NCI-H345 treated with DMSO at 0.1 percent for 48 hours (cell line): Measurements from ENCODE around the gene PARP14.
"Not testable (repeated sequence)": the region's sequence is repeated elsewhere in the genome, so short reads cannot be mapped to it uniquely, and the experiment has no call there.

Source experiments
- DNase-seq: peaks from one replicate; lab custom pipeline; 2025; ENCODE audit not compliant: unreplicated experiment; lab: John Stamatoyannopoulos, UW

PARP14 gene

DNA sequence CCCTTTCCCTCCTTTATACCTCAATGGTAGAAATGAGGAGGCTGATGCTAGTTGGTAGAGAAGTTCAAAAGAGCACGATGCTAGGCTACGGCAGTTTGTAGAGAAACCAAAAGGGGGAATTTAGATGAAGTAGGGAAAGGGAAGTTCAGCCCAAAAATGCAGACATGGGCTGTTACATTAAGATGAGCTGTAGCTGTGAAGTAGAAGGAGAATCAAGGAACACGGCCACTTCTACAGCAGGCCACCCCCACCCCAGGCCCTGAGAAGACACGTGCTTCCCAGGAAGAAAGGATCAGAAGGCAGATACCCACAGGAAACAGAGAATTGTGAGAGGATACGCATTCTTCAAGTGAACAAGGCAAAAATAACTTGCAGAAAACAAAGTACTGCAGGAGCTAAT, 2.1 kb upstream of the PARP14 start:
- no peak for DNase-seq

DNA sequence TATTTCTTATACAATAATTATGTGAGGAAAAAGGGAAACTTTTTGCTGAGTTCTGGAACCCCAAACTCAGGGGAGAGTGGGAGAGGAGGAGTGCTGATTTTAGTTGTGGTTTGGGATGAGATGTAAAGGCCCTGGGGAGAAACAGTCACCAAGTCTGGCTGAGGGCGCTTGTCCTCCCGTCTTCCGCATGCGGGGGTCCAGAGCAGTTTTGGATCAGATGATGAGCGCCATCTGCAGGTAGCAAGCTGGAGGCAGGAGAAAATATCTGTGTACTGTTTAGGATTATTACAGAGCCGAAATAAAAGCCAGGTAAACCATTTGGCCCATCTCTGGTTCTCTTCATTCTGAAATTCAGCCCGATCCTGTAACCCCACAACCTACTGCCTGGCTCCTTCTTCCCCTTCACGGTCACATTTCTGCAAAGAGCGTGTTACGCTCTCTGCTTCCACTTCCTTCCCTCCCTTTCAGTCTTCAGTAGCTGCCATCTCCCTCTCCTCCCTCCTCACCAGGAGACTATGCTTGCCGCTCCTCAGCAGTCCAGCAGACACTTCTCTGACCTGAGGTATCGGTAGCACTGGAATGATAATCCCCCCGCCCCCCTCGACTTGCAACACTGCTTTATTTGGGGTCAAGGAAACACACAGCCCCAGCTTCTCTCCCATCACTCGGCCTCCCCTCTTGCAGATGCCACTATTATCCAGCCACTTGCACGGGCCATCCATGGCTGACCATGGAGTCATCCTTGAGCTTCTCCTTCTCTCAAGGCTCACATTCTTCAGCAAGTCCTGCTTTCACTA, 1.4 kb upstream of the PARP14 start:
- DNase-seq, result peak; percentile 54

DNA sequence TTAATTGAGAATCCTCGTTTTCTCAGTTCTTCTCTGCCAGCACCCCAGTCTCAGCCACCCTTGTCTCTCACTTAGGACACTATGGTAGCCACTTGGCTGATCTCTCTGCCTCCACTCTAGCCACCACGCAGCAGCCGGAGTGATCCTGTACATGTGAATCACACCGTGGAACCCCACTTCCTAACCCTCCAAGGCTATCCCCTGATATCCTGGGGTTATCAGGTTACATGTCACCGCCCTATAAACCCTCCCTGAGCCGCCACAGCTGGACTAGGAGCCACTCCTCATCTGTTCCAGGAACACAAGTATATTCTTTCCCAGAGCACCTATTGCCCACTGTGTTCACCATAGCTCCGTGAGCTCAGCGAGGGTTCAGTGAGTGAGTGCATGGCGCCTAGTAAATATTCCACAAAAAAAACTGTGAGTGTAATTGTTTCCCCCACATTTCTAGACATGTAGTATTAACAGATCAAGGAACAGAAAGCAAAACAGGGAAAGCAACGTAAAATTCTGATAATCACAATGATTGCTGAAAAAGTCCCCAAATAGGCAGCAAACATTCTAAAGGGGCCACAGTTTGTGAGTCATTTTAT, 661 bp upstream of the PARP14 start:
- DNase-seq, result peak; percentile 38

DNA sequence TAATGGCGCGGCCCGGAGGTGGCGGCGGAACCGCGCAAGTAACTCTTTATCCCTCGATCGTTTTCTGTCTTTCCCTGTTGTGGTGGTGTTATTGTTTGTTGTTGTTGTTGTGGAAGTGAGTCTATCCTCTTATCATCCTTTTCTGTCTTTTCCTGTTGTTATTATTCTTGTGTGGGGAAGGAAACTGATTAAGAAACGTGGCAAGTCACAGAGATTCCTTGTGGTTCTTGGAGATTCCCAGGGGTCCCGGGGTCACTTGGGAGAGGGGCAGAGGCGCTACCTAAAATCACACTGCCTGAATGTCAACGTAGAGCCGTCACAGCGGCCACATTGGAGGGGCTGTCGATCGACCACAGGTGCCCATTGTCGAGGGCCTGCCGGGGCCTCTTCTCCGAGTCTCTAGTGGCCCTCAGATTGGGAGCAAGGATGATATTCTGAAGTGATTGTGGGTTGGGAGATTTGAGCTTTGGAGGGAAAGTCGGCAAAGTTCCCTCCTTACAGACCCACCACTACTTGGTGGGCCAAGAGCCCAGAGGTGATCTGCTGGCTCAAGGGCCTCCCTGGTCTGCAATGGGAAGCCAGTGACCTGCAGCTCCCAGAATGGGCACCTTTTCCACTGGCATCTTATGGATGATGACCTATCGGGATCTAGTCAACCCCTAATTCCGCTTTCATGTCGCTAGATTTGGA, 790 bp downstream of the PARP14 start:
- no peak for DNase-seq

DNA sequence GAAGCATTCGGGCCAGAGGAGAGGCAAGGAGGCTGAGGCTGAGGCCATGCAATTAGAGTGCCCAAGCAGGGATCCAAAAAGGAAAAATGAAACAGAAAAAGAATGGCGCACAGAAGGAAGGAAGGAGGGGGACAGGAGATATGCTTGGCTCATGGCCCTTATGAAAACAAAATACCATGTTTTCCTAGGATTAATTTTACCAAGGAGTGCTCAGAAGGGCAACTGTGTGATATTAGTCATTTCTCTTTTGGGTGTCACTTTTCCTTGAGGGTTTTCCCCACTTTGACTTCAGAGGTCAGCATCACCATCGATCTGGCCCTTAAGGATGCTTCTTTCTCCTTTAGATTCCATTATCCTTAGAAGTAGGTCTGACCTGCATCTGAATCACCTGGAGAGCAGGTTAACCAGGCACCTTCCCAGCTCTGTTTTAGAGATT, 1.4 kb downstream of the PARP14 start:
- DNase-seq, result no peak

DNA sequence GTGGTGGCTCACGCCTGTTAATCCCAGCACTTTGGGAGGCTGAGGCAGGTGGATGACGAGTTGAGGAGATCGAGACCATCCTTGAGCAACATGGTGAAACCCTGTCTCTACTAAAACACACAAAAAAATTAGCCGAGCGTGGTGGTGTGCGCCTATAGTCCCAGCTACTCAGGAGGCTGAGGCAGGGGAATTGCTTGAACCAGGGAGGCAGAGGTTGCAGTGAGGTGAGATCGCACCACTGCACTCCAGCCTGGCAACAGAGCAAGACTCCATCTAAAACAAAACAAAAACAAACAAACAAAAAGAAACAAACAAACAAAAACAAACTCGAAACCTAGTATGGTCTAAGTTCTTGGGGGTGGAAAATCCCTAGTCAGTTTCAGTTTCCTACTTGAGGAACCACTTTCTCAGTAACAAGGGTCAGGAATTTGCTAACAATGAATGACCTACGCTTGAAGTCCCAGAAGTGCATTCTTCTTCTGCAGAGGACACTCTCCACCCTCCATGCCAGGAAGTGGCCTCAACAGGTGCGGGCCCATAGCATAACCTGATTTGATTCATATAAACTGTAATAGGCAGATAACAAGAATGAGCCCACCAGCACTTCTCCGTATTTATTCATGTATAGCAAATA, 2.3 kb downstream of the PARP14 start:
- DNase-seq, result not testable (repeated sequence)

DNA sequence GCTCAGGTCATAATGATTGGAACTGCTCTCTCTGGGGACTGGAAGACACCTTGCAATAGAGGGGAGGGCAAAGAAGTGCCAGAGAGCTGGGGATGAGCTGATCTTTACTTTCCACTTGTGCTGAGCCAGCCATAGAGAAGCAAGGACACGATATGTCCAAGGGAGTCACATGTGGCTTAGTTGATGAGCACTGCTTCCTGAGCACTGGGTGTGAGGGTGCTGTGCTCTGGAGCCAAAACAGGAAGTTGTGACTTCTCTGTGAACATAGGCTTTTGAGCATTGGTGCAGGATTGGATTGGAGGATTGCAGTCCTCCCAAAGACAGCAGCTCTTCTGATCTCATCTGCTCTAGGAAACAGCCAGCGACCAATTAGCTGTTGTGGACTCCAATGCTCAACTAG, 6.7 kb downstream of the PARP14 start:
- no peak for DNase-seq

DNA sequence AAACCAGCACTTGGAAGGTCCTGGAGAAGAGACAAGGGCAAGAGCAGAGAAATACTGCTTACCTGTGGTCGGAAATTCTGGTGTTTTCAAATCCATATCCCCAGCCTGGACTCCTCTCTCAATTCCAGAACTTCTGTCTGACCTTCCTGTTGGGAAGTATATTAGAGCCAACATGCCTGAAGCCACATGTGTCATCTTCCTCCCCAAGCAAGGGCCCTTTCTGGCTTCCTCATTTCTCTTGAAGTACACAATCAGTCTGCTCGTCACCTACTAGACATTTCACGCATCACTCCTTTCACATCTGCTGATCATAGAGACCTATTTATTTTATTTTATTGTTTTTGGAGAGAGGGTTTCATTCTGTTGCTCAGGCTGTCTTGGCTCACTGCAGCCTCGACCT, 8.4 kb downstream of the PARP14 start:
- DNase-seq, result no peak

DNA sequence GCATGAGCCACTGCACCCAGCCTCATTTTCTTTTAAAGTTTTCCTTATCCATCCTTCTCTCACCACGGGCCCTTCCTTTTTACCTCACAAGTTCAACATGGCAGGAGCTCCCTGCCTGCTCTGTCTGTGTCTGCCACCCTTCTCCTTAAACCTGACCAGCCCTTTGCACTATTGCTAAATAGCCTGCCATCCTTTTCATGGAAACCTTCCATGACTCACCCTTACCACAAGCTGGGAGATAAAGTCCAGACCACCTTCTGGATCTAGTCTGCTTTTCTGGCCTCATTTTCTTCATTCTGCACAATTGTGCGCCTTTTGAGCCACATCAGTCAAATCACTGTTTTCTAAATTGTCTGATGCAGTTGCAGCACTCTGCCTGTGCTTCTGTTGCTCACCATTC, 8.9 kb downstream of the PARP14 start:
- no peak for DNase-seq

DNA sequence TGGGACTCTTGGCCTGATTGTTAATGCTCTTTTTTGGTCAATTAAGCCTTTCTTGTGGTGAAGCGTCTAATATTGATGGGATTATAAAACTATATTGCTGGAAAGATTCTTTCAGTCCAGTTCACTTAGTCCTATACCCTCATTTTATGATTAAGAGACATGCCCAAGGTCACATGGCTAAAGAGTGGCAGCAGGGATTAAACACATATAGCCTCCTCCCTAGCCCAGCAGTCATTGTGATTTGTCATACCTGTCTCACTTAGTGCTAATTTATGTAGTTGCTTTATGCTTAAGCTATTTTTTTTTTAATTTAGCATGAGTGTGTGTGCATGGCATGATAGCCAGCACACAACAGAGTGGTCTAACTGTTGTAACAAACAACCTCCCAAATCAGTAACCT, 9.5 kb downstream of the PARP14 start:
- DNase-seq, result no peak

DNA sequence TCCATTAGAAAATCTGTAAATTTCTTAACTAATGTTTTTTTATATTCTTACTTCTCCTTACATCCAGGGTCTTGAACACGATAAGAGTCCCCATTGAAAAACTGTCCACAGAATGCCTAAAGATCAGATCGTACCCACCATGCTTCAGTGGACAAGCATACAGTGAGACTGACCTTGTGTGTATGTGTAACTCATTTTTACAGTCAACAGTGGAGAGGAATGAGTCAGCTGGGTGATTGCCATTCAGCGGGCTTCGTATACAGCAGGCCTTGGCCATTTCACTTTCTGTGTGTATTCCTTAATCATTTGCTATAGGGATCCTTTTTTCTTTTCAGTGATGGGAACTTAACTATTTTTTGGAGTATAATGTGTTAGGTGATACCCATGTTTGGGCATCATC, 10.6 kb downstream of the PARP14 start:
- no peak for DNase-seq

DNA sequence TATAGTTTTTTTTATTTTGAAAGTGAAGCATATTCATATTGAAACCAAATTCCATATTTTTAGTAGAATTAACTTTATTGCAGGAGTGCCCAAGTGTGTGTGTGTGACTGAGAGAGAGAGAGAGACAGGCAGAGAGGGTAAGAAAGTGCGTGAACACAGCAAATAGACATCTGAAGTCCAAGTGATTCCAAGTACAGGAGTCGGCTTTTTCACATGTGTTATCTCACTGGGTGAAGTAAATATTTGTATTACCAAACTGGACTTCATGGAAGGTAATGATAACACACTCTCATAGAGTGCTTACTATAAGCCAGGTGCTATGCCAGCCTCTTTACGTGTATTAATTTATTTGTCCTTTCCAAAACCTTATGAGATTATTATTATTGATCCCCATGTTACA, 12.0 kb downstream of the PARP14 start:
- DNase-seq, result no peak

DNA sequence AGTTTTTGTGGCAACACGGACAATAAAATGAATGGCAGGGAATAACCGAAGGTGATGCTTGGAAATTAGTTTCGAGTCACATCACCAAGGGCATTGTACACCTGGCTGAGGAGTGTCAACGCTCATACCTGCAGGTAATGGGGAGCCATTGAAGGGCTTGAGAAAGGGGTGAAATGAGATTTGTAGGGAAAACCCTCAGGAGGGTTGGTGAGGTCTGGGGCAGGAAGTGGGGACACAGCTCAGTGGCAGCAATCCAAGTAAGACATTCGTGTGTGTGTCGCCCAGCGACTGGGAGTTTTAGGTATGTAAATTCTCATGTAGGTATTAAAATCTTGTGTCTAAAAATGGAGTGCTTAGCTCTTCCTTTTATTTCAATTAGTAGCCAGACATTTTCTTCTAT, 14.3 kb downstream of the PARP14 start:
- no peak for DNase-seq

DNA sequence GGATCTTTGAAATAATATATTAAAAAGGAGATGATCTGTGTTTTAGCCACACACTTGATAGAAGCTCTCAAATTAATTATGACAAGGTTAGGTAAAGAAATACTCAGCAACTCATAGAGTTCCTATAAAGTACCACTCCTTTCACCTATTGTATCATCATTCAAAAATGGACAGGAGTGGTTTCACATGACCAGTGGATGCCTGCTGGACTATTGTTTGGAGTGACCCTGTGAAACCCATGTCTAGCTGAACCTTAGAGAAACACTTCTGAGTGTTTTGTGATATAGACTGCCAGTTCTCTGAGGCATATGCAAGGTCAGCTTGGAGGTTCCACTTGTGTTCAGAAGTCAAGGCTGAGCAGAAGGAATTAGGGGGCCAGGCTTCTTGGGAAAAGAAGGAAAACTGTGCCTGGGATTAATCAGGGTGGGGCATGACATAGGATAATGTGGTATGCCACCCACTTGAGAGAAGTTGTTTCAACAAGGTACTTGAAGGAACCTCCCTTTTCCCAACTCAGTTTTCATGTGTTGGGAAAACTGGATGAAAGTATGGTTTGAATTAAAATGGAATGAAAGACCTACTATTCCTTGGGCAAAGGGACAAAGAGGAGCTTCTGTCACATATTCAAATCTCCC, 15.4 kb downstream of the PARP14 start:
- no peak for DNase-seq

DNA sequence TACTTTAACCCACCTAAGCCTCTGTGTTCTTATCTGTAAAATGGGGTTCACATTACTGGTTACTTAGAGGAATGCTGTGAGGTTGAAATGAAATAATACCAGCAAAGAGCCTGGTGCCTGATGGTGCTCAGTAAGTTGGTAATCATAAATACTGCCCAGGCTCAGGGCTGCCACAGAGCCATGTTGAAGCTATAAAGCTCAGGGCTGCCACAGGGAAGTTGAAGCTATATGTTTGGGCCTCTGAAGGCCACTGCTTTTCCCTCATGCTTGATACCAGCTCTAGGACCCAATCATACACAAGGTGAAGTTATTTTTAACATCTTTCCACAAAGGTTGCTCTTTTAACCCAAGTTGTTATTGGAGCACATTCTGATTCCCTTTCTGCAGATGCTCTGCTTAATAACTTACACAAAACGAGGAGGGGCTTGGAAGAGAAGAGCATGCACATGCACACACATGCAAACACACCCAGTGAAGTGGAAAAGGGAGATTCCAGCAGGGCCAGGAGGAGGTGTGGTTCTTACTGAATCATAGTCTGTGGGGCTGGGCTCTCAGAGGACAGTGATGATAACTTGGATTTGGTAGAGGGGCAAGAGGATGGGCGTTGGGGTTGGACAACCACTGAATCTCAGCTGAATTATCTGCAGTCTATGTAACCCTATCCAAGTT, 17.4 kb downstream of the PARP14 start:
- DNase-seq, result no peak

DNA sequence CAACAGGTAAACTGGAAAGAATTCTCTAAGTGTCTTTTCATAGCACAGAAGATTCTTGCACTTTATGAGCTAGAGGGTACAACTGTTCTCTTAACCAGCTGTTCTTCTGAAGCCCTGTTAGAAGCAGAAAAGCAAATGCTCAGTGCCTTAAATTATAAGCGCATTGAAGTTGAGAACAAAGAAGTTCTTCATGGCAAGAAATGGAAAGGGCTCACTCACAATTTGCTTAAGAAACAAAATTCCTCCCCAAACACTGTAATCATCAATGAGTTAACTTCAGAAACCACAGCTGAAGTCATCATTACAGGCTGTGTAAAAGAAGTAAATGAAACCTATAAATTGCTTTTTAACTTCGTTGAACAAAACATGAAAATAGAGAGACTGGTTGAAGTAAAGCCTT, 19.6 kb downstream of the PARP14 start:
- no peak for DNase-seq

DNA sequence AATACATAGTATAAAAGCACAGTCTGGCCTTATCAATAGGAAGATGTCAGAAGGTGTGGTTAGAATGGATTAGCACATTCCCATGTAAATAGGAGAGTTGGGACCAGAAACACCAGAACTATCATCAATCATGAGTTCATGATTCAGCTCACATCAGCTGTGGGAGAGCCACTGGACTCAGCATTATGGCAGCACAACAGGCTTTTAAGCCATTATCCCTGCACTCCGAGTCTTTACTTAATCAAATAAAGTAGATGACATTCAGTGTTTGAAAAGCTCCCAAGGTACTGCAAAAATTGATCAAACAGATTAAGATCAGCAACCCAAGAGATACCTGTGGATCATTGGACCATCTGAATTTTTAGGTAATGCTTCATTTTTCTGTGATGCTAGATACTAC, 24.7 kb downstream of the PARP14 start:
- no peak for DNase-seq

DNA sequence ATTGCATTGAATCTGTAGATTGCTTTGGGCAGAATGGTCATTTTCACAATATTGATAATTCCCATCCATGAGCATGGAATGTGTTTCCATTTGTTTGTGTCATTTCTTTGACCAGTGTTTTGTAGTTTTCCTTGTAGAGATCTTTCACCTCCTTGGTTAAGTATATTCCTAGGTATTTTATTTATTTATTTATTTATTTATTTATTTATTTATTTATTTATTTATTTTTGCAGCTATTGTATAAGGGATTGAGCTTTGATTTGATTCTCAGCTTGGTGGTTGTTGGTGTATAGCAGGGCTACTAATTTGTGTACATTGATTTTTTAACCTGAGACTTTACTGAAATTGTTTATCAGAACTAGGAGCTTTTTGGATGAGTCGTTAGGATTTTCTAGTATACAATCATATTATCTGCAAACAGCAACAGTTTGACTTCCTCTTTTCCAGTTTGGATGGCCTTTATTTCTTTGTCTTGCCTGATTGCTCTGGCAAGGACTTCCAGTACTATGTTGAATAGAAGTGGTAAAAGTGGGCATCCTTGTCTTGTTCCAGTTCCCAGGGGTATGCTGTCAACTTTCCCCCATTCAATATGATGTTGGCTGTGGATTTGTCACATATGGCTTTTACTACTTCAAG, 30.1 kb downstream of the PARP14 start:
- DNase-seq, result not testable (repeated sequence)

DNA sequence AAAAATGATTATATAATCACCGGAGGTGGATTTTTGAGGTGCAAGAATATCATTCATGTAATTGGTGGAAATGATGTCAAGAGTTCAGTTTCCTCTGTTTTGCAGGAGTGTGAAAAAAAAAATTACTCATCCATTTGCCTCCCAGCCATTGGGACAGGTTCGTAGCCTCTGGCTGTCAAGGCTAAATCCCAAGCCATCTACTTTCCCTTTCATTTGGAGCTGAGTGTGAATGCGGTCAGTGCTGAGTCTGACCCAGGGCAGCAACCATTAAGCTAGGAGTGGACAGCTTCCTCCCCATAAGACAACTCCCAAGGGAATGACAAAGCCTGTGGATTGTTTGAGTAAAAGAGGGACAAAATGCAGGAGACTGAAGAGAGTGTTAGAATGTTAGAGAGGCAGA, 33.6 kb downstream of the PARP14 start:
- DNase-seq, result no peak

DNA sequence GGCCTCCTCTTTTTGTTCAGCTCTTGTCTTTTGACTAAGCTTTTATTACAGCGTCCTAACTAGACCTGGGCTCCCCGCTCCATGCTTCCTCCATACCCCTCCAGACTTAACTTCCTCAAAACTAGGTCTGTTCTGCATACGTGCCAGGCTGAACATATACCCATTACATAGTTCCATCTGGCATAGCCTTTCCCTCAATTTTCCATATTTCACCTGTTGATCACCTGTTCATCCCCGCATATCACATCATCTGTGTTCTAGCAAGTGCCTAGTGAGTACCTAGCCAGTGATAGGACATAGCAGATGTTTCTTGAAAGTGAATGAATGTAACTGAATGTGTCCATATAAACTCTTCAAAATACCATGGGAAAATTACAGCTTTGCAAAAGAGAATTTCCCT, 36.0 kb downstream of the PARP14 start:
- DNase-seq, result no peak
